ENCODE measurements around the gene COQ3. TPM values are rescaled to one million over a fixed set of nuclear protein-coding genes. Genes with fewer than 3 reads are reported as not detected.

Gene COQ3
- polyA plus RNA-seq, 1 donor from 2014 or later = 23.0 TPM

DNA sequence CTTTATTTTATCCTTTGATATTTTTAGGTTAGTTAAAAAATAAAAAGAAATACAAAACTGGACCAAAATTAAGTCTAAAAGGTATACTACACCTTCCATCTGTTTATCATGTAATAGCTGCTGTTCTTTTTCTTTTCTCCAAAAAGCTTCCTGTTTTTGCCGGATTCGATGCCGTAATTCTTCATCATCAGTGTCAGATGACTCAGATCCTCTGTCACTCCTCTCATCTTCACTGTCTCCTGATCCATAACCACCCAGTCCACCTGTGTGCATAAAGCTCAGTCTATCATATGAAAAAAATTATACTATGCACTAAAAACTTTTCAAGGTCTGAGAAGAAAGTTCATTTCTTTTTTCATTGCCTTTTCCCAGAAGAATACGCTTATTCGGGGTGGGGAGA lies 8.5 kb upstream of the COQ3 start:
- H4K20me1 ChIP-seq (ENCODE audit: insufficient read depth) = no peaks in the 10 kb centered on the region
- no peak overlapping the region for H3K4me3 ChIP-seq (ENCODE audit: low read length)
- no peaks in the 10 kb centered on the region for H3K79me2 ChIP-seq (replicated peaks; ENCODE audit: insufficient read depth, low read length)
- H3K27ac ChIP-seq (ENCODE audit: low read length) = no peak overlapping the region
- H3K27me3 ChIP-seq (ENCODE audit: insufficient read depth, low read depth, low read length) = no peaks in the 10 kb centered on the region
- no peaks in the 10 kb centered on the region for H3F3A ChIP-seq (ENCODE audit: insufficient read depth, low read length, poor library complexity, severe bottlenecking)
- no peak overlapping the region for H3K9ac ChIP-seq (ENCODE audit: low read length)
- no peaks in the 10 kb centered on the region for H3K9me2 ChIP-seq (ENCODE audit: insufficient read depth, low read length)
- H3K4me2 ChIP-seq (ENCODE audit: low read length) = no peak overlapping the region
- H3K9me3 ChIP-seq (ENCODE audit: low read length) = no peaks in the 10 kb centered on the region
- H3K36me3 ChIP-seq (ENCODE audit: insufficient read depth, low read length) = peaks cover 15% of the 10 kb centered on the region
- TF ChIP-seq SMC3 (conservative IDR thresholded peaks at IDR 0.05; ENCODE audit: poor library complexity) = no peak
- TF ChIP-seq MXI1 (conservative IDR thresholded peaks at IDR 0.05; ENCODE audit: poor library complexity, severe bottlenecking) = no peak
- no peak for TF ChIP-seq EZH2 (IDR thresholded peaks at IDR 0.05; ENCODE audit: borderline replicate concordance, insufficient read depth, low read length, poor library complexity, severe bottlenecking)
- TF ChIP-seq, protein P1, sequence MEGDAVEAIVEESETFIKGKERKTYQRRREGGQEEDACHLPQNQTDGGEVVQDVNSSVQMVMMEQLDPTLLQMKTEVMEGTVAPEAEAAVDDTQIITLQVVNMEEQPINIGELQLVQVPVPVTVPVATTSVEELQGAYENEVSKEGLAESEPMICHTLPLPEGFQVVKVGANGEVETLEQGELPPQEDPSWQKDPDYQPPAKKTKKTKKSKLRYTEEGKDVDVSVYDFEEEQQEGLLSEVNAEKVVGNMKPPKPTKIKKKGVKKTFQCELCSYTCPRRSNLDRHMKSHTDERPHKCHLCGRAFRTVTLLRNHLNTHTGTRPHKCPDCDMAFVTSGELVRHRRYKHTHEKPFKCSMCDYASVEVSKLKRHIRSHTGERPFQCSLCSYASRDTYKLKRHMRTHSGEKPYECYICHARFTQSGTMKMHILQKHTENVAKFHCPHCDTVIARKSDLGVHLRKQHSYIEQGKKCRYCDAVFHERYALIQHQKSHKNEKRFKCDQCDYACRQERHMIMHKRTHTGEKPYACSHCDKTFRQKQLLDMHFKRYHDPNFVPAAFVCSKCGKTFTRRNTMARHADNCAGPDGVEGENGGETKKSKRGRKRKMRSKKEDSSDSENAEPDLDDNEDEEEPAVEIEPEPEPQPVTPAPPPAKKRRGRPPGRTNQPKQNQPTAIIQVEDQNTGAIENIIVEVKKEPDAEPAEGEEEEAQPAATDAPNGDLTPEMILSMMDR (IDR thresholded peaks at IDR 0.05; ENCODE audit: poor library complexity, severe bottlenecking) = no peak
- no peak for TF ChIP-seq POLR2AphosphoS5 (IDR thresholded peaks at IDR 0.05)
- TF ChIP-seq TAF1 (IDR thresholded peaks at IDR 0.05; ENCODE audit: low read depth) = no peak
- TF ChIP-seq RAD21 (conservative IDR thresholded peaks at IDR 0.05) = no peak
- no peak for TF ChIP-seq REST (IDR thresholded peaks at IDR 0.05; ENCODE audit: borderline replicate concordance)
- no peak for TF ChIP-seq EP300 (conservative IDR thresholded peaks at IDR 0.05; ENCODE audit: poor library complexity, severe bottlenecking)
- H2AFZ ChIP-seq (ENCODE audit: low read depth, low read length) = no peak overlapping the region

DNA sequence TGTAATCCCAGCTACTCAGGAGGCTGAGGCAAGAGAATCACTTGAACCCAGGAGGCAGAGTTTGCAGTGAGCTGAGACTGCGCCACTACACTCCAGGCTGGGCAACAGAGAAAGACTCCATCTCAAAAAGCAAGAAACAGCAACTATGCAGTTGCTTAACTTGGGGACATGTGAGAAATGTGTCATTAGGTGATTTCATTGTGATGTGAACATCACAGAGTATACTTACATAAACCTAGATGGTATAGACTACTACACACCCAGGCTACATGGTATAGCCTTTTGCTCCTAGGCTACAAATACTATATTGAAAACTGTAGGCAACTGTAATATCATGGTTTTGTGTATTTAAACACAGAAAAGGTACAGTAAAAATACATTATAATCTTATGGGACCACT lies 3.3 kb upstream of the COQ3 start:
- H3K27ac ChIP-seq (ENCODE audit: low read length) = no peak overlapping the region
- no peak overlapping the region for H3K9ac ChIP-seq (ENCODE audit: low read length)
- H3K4me2 ChIP-seq (ENCODE audit: low read length) = no peak overlapping the region
- TF ChIP-seq TAF1 (IDR thresholded peaks at IDR 0.05; ENCODE audit: low read depth) (no peak), SMC3 (conservative IDR thresholded peaks at IDR 0.05; ENCODE audit: poor library complexity) (no peak), REST (IDR thresholded peaks at IDR 0.05; ENCODE audit: borderline replicate concordance) (no peak), EP300 (conservative IDR thresholded peaks at IDR 0.05; ENCODE audit: poor library complexity, severe bottlenecking) (no peak), MXI1 (conservative IDR thresholded peaks at IDR 0.05; ENCODE audit: poor library complexity, severe bottlenecking) (no peak), POLR2AphosphoS5 (IDR thresholded peaks at IDR 0.05) (no peak), RAD21 (conservative IDR thresholded peaks at IDR 0.05) (no peak), EZH2 (IDR thresholded peaks at IDR 0.05; ENCODE audit: borderline replicate concordance, insufficient read depth, low read length, poor library complexity, severe bottlenecking) (no peak)
- TF ChIP-seq, protein P1 (IDR thresholded peaks at IDR 0.05; ENCODE audit: poor library complexity, severe bottlenecking) = no peak
- peaks cover 7% of the 10 kb centered on the region for H3F3A ChIP-seq (ENCODE audit: insufficient read depth, low read length, poor library complexity, severe bottlenecking)
- no peaks in the 10 kb centered on the region for H4K20me1 ChIP-seq (ENCODE audit: insufficient read depth)
- no peaks in the 10 kb centered on the region for H3K79me2 ChIP-seq (replicated peaks; ENCODE audit: insufficient read depth, low read length)
- no peak overlapping the region for H3K4me3 ChIP-seq (ENCODE audit: low read length)
- H3K27me3 ChIP-seq (ENCODE audit: insufficient read depth, low read depth, low read length) = no peaks in the 10 kb centered on the region
- H3K9me2 ChIP-seq (ENCODE audit: insufficient read depth, low read length) = no peaks in the 10 kb centered on the region
- H3K36me3 ChIP-seq (ENCODE audit: insufficient read depth, low read length) = peaks cover 9% of the 10 kb centered on the region
- no peak overlapping the region for H2AFZ ChIP-seq (ENCODE audit: low read depth, low read length)
- no peaks in the 10 kb centered on the region for H3K9me3 ChIP-seq (ENCODE audit: low read length)

Measured in neural cell (in vitro differentiated cells).